ENCODE results near the gene FFAR4. TPM values are rescaled to one million over a fixed set of nuclear protein-coding genes. Genes with fewer than 3 reads are reported as not detected.

Gene FFAR4
- total RNA-seq, 1 donor from 2014 or later: 0.04 TPM

- H3K4me3 Mint-ChIP-seq: no peak overlapping the region
- Histone ChIP-seq H3K9ac (no peak overlapping the region), H3K4me1 (peaks cover 7% of the 10 kb centered on the region), H3K9me3 (ENCODE audit: low read depth) (no peaks in the 10 kb centered on the region), H4K20me1 (ENCODE audit: low read depth) (no peaks in the 10 kb centered on the region), H3K27me3 (no peaks in the 10 kb centered on the region), H3K4me3 (no peak overlapping the region), H3F3A (ENCODE audit: low read depth) (no peaks in the 10 kb centered on the region), H3K36me3 (no peaks in the 10 kb centered on the region), H3K79me2 (ENCODE audit: low read depth) (no peaks in the 10 kb centered on the region), H3K27ac (no peak overlapping the region), H3K4me2 (no peak overlapping the region), H2AFZ (replicated peaks) (no peak overlapping the region)
- DNase-seq (ENCODE audit: low spot score): no peak
- H3K4me1 Mint-ChIP-seq: peaks cover 18% of the 10 kb centered on the region
- H3K27ac Mint-ChIP-seq: no peak overlapping the region
- no peak for TF ChIP-seq CTCF (IDR thresholded peaks at IDR 0.05)
- peaks cover 6% of the 10 kb centered on the region for H3K27me3 Mint-ChIP-seq (ENCODE audit: insufficient read depth, low read depth)
- no peaks in the 10 kb centered on the region for H3K9me3 Mint-ChIP-seq
- H3K36me3 Mint-ChIP-seq: no peaks in the 10 kb centered on the region
Measured at GRCh38 chr10:93590638-93591037, 24.2 kb downstream of the FFAR4 start.

- peak overlapping the region; percentile 68 for H2AFZ ChIP-seq (replicated peaks)
Measured at GRCh38 chr10:93591065-93591808, 24.8 kb downstream of the FFAR4 start.

GRCh38 chr10:93593254-93593653 lies 26.8 kb downstream of the FFAR4 start:
- Histone ChIP-seq H3K79me2 (ENCODE audit: low read depth) (no peaks in the 10 kb centered on the region), H2AFZ (replicated peaks) (no peak overlapping the region), H3K4me1 (peaks cover 7% of the 10 kb centered on the region), H4K20me1 (ENCODE audit: low read depth) (no peaks in the 10 kb centered on the region), H3K4me2 (no peak overlapping the region), H3F3A (ENCODE audit: low read depth) (no peaks in the 10 kb centered on the region), H3K9ac (no peak overlapping the region), H3K27me3 (peaks cover 6% of the 10 kb centered on the region), H3K27ac (no peak overlapping the region), H3K9me3 (ENCODE audit: low read depth) (no peaks in the 10 kb centered on the region), H3K4me3 (no peak overlapping the region), H3K36me3 (no peaks in the 10 kb centered on the region)
- TF ChIP-seq EZH2phosphoT487 (IDR thresholded peaks at IDR 0.05) (no peak), CTCF (IDR thresholded peaks at IDR 0.05) (no peak), EZH2 (IDR thresholded peaks at IDR 0.05) (no peak)
- H3K27me3 Mint-ChIP-seq (ENCODE audit: insufficient read depth, low read depth): peaks cover 3% of the 10 kb centered on the region
- peaks cover 20% of the 10 kb centered on the region for H3K4me1 Mint-ChIP-seq
- DNase-seq (ENCODE audit: low spot score): no peak
- no peaks in the 10 kb centered on the region for H3K36me3 Mint-ChIP-seq
- no peaks in the 10 kb centered on the region for H3K9me3 Mint-ChIP-seq
- H3K27ac Mint-ChIP-seq: no peak overlapping the region
- no peak overlapping the region for H3K4me3 Mint-ChIP-seq

More at GRCh38 chr10:93591065-93591808, 24.8 kb downstream of the FFAR4 start:
- Histone ChIP-seq H4K20me1 (ENCODE audit: low read depth) (no peaks in the 10 kb centered on the region), H3K79me2 (ENCODE audit: low read depth) (no peaks in the 10 kb centered on the region), H3K9ac (no peak overlapping the region), H3K27ac (no peak overlapping the region), H3K36me3 (no peaks in the 10 kb centered on the region), H3K4me1 (peaks cover 7% of the 10 kb centered on the region), H3K27me3 (no peaks in the 10 kb centered on the region), H3K4me2 (no peak overlapping the region), H3K4me3 (no peak overlapping the region), H3K9me3 (ENCODE audit: low read depth) (no peaks in the 10 kb centered on the region), H3F3A (ENCODE audit: low read depth) (no peaks in the 10 kb centered on the region)
- Mint-ChIP-seq H3K9me3 (no peaks in the 10 kb centered on the region), H3K36me3 (no peaks in the 10 kb centered on the region), H3K4me1 (peaks cover 19% of the 10 kb centered on the region), H3K27ac (no peak overlapping the region), H3K4me3 (no peak overlapping the region), H3K27me3 (ENCODE audit: insufficient read depth, low read depth) (peaks cover 6% of the 10 kb centered on the region)
- DNase-seq (ENCODE audit: low spot score): no peak
- no peak for TF ChIP-seq CTCF (IDR thresholded peaks at IDR 0.05)
- no peak for TF ChIP-seq EZH2phosphoT487 (IDR thresholded peaks at IDR 0.05)
- TF ChIP-seq EZH2 (IDR thresholded peaks at IDR 0.05): no peak
